SH-SY5Y (cell line): ENCODE results near the gene SNED1.

Experiments
- GATA2 ChIP-seq: IDR thresholded peaks from 2 replicates; pipeline ENCODE4 v1.6.1; 2011; ENCODE audit warnings: mild to moderate bottlenecking, low read depth, low read length
- GATA3 ChIP-seq: IDR thresholded peaks from 2 replicates; pipeline ENCODE4 v1.6.1; 2011; ENCODE audit warnings: low read depth, mild to moderate bottlenecking, low read length, moderate library complexity

The SNED1 gene

DNA sequence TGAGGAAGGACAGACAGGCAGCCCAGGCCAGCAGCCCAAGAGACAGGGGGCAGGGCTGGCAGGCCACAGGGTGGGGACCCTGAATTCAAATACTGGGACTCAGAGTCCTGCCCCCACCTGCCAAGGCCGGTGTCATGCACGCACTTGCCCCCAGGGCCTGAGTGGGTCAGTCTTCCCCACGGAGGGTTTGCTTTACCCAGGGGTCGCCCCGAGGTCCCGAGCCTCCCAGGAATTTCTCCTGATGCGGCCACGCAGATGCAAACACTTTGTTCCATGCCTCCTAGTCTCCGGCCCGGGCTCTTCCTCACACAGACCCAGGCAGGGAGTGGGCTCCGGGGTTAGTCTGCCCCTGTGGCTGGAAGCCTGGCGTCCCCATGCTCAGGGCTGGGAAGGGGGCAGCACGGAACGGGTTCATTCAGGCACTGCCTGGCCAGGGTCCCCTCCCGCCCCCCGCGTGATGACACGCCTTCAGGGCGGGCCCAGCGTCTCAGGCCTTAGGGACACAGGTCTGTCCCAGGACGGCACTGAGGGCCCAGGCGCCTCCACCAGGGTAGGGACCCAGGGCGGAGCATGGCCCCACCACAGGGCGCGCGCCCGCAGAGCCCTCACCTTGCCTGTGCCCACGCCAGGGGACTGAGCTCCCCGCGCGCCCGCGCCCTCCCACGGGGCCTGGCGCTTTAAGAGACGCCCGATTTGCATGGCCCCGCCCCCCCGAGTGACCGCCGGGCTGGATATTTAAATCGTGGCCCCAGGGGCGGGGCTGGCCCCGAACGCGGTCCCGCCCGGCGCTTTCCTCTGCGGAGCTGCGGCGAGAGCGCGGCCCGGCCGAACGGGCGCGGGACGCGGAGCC is at the start of gene SNED1:
Gene SNED1, plus strand, starts transcription at position 763 of the 850 bp plus-strand sequence. CDS start 220 bp downstream, outside the sequence.
- TF ChIP-seq GATA2 (no peak), GATA3 (no peak)

DNA sequence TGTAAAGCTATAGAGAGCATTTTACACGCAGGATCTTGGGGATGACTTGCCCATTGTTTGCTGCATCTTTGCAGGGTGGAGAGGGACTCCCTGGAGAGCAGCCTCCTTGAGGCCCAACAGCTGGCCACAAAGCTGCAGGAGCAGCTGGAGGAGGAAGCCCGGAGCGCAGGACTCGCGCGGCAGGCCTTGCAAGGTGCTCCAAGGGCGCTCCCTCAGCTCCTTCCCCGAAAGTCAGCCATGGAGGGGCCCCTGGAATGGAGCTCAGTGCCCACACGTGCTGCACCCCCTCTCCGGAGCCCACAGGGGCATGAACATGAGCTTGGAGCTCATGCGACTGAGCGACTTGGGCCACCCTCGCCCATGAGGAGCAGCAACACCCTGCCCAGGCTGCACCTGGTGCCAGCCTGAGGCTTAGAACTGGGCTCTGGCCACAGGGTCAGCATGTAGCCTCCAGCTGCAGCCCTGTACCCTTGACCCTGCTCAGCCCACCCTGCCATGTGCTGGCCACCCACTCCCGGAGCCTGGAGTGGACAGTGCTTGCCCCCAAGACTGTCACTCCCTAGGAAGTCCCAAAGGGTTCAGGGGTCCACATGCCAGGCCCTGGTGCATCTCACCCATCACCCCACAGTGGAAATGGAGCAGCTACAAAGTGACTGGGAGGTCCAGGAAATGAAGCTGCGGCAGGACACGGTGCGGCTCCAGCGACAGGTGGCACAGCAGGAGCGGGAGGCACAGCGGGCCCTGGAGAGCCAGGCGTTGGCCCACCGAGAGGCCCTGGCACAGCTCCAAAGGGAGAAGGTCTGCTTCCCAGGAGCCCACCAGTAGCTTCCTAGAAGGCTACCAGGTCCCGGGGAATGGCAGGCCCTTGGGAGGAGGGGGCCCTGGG is 49.3 kb upstream of the SNED1 start:
- TF ChIP-seq GATA3, result no peak
- TF ChIP-seq GATA2, result no peak

DNA sequence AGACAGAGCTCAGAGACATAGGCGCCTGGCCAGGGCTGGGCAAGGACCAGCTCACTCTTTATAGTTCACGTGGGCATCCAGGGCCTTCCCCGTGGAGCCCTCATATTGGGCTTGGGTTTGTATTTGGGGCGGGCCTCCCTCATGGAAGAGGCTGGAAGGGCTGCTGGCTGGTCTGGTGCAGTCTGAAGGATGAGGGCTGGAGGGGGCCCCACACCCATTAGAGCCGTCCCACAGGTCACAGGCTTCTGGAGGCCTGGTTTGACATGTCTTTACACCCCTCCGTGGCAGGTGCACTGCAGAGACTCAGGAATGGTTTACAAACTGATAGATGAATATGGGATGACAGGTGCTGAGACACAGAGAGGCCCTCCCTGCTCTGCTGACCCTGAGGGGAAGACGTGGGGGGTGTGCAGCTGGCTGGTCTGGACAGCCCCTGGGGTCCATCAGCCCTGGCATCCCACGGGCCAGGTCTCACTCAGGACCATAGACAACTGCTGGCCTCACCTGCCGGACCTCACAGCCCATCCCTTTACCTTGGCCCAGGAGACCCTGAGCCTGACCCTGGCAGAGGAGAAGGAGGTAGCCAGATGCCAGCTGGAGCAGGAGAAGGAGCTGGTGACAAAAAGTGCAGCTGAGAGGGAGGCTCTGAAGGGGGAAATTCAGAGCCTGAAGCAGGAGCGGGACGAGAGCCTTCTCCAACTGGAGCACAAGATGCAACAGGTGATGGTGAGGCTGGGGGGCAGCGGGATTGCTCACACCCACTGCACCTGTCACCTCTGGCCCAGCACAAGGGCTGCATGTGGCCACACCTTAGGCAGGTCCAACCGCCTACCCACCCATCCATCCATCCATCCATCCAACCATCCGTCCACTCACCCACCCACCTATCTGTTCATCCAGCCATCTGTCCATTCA is 48.4 kb upstream of the SNED1 start:
- TF ChIP-seq GATA3 (no peak), GATA2 (no peak)

DNA sequence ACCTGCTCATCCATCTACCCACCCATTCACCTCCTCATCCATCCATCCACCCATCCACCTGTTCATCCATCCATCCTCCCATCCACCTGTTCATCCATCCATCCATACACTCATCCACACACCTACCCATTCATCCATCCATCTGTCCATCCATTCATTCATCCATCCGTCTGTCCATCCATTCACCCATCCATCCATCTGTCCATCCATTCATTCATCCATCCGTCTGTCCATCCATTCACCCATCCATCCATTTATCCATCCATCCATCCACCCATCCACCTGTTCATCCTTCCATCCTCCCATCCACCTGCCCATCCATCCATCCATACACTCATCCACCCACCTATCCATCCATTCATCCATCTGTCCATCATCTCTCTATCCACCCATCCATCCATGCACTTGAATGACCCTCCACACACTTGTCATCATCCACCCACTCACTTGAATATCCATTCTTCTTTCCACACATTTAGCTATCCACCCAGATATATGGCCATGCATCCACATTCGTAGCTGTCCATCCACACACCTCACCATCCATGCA is 47.3 kb upstream of the SNED1 start:
- TF ChIP-seq GATA2 (no peak), GATA3 (no peak)

GRCh38 chr2:240952496-240953246 is 45.7 kb upstream of the SNED1 start:
- TF ChIP-seq GATA3 (no peak), GATA2 (no peak)

DNA sequence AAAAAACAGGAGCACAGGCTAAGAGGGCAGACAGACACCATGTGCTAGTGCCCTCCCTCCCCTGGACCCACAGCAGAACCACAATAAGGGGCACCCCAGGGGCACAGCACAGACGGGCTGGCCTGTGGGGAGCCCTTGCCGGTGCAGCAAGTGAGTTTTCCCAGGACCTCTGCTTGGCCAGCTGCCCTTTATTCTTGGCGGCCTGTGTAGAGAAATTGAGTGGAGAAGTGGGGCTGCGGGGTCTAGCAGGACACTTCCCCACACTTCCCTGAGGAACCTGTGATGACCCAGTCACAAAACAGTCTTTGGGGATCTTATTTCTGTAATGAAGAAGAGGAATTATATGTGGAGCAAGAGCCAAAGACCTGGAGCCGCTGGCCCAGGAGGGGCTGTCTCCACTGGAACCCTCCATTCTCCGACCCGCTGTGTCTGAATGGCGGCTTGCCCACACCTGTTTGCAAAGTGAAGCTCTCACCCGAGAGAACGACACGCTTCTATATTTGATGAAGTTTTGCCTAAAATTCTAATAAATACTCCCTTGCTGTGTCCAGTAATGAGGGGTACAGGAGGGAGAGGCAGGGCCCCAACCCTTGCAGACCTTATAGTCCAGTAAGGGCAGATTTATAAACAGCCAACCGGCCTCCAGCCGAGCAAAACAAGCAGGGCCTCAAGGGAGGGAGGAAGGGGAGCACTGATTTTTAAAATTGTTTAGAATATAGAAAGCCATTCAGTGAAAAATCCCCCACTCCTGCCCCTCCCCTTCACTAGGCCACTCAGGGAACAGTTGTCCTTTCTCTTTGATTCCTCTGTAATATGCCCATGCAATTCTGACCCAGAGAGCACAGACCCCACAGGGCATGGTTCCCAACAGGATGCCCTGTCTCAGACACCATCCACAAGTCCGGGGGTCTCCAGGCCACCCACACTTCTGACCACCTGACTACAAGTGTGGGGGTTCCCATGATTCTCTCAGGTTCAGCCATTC is 44.7 kb upstream of the SNED1 start:
- no peak for TF ChIP-seq GATA3
- no peak for TF ChIP-seq GATA2

DNA sequence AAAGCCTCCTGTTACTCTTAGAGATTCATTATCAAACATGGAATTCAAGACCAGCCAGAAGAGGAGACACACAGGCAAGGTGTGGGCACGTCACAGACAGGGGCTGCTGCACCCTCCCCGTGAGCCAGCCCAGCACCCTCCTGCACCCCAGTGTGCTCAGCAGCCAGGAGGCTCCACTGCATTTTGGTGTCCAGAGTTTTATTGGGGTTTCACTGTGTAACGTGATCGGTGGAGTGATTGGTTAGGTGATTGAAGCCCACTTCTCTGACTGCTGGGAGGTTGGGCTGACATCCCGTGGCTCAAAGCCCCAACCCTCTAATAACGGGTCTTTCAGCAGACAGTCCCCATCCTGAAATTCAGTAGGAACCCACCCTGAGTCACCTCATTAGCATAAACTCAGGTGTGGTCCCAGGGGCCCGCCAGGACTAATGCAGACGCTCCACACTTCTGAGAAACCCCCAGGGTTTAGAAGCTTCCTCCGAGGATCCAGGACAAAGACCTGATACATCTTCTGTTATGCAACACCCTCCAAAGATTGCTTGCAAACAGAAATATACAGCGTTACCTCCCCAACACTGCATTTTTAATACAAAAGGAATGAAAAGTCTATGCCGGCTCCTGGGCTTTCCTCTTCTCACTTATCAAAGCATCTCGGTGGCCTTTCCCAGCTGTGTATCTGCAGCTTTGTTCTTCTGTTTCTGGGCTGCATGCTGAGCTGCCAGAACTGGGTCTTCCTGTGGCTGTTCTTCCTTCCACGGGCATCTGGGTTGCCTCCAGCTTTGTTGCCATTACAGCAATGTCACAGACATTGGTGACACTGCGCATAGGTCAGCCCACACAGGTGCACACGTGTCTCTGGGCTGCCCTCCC is 43.7 kb upstream of the SNED1 start:
- TF ChIP-seq GATA2, result peak; percentile 89
- no peak for TF ChIP-seq GATA3

- TF ChIP-seq GATA2, result no peak
- no peak for TF ChIP-seq GATA3
These were observed 42.9 kb upstream of the SNED1 start for GRCh38 chr2:240955306-240956170.

DNA sequence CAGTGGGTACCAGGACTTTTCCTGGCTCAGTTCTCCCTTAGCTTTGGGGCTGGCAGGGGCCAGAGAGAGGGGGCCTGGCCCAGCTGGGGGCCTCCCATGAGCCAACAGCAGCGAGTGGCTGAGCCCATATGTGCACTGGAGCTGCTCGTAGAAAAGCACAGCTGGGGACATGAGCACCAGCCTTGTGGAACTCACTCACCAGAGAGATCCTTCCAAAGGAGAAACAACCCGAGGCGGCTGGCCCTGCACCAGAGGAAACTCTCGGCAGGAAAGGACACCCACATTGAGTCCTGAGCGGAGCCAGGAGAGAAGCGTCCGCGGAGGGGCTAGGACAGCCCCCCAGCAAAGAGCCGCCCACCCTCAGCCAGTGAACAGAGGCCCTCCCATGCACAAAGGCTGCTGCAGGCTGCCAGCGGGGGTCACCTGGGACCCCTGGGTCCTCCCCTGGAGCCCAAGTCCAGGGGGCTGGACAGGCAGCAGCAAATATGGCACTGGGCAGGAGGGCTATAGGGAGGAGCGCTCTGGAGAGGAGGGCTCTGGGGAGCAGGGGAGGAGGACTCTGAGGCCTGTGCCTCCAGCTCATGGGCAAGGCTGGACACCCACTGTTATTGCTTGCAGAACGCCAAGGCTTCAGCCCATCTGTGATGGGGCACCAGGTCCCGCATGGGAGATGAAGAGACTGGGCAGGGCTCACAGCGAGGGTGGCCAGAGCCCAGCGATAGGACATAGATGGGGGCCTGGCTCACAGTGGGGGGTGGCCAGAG is 42.1 kb upstream of the SNED1 start:
- no peak for TF ChIP-seq GATA2
- TF ChIP-seq GATA3, result no peak
